Jurkat, Clone E6-1 (cell line): ENCODE results near the gene MAML2.

Experiments
- DNase-seq: peaks from one replicate; pipeline ENCODE4 v3.0.0-alpha.2; 2011; ENCODE audit warnings: low read depth, low spot score
- H3K4me3 ChIP-seq: 2 replicates; pipeline ENCODE4 v1.5.1; 2011; ENCODE audit warnings: mild to moderate bottlenecking, low read length, control low read depth, moderate library complexity

Gene MAML2

DNA sequence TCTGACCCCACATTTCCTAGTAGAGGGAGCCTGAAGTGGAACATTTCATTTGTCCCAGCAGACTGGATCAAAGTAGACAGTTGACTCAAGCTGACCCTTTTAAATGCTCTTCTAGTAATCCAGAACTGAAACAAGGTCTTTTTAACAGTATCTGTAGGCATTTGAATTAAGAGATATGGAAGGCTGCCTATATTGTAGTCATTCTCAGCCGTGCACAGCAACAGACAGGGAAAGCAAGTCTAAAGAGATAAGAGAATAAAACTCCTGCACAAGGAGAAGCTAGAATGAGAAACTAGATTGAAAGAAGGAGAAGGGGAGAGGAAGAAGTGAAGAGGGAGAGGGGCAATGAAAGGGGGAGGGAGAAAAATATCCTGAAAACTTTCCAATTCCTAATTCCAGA lies 238.5 kb downstream of the MAML2 start:
- no peak overlapping the region for H3K4me3 ChIP-seq
- no peak for DNase-seq

DNA sequence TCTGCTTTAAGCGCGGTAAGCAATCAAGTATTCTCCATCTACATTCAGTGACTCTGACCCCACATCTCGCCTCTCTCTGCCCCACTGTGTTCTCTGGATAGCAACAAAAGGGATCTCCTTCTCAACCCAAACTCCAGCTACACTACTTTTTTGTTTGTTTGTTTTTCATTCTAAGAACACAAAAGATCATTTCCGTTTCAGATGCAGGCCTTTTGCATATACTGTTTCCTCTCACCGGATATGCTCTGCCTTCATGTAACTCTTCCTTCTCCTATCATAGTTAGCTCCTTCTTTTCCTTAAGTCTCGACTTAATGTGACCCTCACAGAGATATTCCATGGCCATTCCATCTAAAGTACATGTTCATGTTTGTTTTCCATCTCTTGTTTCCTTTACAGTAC lies 239.3 kb downstream of the MAML2 start:
- DNase-seq = no peak
- H3K4me3 ChIP-seq = no peak overlapping the region

DNA sequence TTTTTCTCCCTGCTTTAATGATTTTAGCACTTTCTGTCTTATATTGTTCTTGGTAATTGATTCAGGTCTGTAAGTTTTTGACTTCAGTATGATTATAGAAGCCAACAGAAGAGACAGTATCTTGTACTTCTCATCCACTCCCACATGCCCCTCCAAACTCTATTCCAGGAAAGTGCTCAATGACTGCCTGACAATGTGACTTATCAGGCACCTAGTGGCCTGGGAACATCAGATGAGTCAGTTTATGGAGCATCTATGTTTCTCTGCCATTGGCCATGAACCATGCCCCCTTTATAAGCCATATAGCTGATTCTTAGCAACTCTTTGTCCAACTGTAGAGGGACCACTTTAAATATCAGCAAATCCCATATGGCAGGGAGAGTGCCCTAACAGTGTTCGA lies 239.9 kb downstream of the MAML2 start:
- no peak for DNase-seq
- H3K4me3 ChIP-seq = no peak overlapping the region

DNA sequence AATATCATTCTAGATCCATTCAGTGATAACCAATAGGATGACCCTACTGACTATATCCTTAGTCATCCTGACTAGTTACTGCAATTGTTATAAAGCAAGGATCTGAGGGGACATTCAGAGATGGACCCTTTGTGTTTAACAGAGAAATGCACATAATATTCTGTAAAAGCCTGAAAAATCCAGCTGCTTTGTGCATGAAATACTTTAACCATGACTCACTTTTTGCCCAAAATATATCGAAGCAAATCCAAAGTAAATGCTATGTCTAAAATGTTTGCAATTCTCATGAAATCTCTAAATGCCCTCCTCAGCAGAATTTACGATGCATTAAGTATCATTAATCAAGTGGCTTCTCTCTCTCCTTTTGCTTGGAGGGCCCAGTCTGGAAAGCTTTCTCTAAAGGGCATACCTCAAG lies 240.3 kb downstream of the MAML2 start:
- no peak for DNase-seq
- no peak overlapping the region for H3K4me3 ChIP-seq

DNA sequence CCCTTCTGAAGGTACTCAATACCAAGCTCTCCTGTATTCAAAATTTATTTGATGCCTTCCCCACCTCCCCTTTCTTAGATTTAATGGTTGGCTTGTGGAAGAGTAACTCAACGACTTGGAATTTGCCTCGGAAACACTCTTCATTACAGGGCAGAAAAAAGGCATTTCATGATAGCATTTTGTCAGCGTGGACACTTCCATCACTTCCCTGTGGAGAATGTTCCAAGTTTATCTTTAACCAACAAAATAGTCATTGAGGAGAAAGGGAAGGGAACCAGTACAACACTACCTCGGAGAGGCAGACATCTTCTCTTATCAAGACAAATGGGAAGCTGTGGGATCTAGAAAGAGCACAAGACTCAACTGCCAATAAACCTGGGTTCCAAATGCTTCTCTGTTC lies 241.8 kb downstream of the MAML2 start:
- DNase-seq = no peak

DNA sequence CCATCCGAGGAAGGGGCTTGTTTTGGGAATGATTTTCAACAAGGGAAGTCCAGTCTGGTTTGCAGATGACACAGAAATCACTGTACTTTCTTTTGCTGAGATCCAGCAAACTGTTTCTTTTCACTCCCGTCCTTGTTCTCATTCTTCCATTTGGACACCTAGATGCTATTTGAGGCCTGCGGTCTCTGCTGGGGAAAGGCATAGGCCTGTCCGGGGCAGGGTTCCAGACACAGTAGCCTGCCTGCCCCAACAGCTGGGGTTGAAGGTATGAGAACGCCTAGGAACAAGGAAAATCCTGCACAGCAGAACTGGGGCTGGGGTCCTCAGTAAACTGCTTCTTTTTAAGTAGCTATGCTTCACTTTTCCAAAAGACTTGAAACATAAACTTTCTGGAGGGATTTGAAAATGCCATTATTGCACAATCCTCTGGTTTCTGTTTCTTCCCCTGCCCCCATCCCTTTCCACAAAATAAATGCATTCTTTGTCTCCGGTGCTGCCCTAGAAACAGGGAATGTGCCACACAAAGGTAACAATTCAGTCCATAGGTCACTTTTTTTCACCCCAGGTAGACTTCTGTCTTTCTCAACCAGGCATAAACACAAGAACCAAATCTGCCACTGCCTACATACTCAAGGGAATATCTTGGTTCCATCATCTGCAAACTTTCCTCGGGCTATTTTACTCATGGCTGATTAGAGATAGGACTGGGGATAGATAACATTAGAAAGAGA lies 244.3 kb downstream of the MAML2 start:
- no peak overlapping the region for H3K4me3 ChIP-seq
- DNase-seq = no peak

More for the DNA sequence above, 241.8 kb downstream of the MAML2 start:
- no peak overlapping the region for H3K4me3 ChIP-seq

DNA sequence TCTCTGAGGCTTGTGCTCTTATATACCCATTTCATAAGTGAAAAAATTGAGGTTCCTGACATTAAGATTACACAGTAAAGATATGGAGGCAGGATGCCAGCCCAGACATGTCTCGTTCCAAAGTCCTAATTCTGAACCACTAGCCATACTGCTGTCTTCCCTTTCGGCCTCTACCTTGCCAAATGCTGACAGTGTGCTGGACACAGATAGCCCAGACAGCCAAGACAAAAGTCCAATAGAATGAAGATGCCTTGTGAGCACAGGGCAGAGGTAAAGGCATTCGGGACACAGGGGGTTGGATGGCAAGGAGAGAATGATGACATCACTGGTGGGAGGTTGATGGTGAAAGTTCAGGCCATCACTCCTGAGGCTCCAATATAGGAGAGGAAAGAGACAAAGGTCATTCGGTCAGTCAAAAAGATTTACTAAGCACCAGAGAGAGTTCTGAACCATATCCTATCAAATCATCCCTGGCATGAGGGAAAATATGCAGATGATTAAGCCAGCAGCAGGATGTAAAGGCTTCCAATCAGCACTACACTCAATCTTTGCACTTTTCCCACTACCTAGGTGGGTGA lies 245.1 kb downstream of the MAML2 start:
- no peak for DNase-seq
- H3K4me3 ChIP-seq = no peak overlapping the region

DNA sequence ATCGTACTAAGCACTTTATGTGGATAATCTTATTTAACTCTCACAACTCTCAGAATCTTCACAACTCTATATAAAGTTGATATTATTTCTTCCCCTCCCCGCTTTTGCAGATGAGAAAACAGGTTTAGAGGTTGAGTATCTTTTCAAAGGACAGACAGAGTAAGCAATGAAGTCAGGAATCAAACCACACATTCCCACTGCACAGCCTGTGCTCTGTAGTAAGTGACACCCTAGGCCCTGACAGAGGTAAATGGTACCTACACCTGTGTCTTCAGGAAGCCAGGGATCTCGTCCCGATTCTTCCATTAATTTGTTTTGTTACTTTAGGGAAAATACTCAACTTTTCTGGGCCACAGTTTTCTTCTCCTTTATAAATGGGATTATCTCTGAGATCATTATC lies 246.6 kb downstream of the MAML2 start:
- H3K4me3 ChIP-seq = no peak overlapping the region
- DNase-seq = no peak

DNA sequence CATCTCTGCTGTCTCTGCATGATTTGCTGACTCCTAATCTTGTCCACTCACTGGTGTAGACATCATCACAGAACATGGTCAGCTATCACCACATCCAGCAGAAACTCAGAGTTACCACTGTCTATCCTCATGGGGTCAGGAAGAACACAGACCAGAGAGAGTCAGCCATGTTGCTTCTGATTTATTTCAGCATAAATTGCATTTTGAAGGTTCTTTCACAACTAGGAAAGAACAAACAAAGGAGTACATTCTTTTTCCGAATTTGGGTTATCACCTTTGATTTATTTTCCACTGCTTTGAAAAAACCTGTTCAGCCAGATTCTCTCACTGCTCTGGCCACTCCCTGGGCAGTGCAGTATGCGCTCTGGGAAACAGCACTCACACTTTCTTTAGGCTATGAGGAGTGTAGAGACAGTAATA lies 247.1 kb downstream of the MAML2 start:
- no peak overlapping the region for H3K4me3 ChIP-seq
- DNase-seq = no peak

DNA sequence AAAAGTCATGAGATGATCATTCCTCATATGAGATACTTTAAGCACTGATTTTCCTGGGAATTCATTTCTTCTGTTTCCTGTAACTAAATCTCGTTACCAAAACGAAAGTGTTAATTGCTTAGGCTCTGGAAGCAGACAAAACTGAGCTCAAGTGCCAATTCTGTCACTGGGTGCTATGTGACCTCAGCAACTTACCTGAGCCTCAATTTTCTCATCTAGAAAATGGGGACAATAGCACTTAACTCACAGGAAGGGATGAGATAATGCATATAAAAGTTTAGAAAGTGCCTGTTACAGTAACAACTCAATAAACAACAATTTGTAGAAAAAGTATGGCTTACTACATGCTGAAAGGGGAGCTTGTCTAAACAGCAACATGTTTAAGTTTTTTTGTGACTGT lies 248.8 kb downstream of the MAML2 start:
- no peak for DNase-seq
- no peak overlapping the region for H3K4me3 ChIP-seq

DNA sequence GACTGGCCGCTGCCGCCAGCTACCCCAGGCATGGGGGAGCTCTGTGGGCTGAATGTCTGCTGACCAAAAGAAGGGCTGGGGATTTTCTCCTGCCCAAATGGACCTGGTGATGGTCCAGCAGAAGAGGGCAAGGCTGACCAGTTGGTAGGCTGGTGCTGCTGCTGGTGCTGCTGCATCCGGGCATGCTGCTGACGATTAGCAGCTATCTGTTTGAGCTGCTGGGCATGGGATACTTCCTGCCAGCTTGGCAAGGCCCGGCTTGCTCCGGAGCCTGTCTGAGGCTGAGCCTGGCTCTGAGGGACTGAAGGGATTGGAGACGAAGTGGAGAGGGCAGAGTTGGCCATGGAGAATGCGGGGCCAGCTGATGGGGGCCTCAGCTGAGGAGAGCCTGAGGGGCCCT lies 250.5 kb downstream of the MAML2 start:
- DNase-seq = no peak
- H3K4me3 ChIP-seq = no peak overlapping the region

DNA sequence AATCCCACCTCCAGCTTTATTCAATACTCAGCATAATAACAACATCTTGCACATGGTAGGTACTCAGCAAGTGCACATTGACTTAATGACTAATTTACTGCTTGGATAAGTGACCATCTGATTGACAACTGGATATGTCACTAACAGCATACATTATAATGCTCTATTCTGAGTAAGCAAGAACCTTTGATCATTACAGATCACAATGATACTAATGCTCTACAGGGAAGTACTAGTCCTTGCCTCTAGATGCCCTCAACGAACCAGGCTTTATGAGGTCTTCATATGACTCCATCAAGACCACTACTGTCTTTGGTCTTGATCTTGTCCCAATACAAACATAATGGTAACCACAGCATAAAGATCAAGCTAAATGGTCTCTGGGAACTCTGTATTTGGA lies 251.5 kb downstream of the MAML2 start:
- DNase-seq = peak; percentile 17

DNA sequence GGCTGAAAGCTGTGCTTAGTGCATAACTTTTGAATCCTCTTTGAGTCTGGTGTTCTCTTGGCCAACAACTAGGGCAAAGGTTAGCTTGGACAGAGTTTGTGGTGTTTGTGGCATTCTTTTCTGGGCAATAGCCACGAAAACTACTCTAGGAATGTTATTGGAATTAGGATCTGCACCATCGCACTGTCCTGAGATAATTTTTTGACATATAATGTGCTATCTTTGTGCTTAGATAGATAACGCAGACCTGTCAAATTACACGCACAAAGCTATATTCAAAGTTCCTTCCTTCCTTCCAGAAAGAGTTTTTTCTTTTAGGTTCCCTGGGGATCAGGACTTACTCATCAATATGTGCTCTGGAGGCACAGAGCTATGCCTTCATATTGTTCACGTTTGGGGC lies 252.3 kb downstream of the MAML2 start:
- no peak for DNase-seq
- no peak overlapping the region for H3K4me3 ChIP-seq

More for the DNA sequence above, 251.5 kb downstream of the MAML2 start:
- no peak overlapping the region for H3K4me3 ChIP-seq

DNA sequence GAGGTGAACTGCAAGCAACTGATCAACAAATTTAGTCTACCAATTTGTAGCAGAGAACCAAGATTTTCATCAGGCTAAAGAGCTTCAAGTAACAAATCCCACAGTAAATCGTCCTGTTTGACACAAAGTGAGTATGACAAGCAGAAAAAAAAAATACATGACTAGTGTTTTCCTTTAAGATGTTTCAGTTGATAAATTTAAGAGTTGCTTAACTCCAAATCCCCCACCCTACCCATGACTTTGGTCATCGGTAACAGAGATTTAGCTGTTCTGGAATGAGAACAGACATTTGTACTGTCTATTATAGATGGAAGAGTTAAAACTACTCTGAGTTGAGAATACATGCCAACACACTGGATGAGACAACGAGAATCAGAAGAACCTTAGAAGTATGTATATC lies 254.1 kb downstream of the MAML2 start:
- DNase-seq = no peak
- no peak overlapping the region for H3K4me3 ChIP-seq

DNA sequence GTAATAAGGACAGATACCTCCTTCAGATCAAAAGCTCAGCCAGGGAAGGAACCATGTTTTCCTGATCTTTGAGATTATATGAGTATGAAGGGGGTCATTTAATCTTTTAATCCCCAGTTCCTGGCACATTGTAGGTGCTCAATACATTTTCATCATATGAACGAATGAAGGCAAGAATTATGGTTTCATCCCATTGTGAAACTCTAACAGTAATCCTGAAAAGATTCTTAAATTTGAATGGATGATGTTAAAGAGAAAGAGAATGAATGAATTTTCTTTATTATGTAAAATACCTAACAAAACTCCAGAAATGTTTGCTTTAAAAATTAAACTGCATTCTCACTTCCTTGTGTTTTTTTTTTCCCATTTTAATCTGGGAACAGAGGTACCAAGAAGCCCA lies 256.9 kb downstream of the MAML2 start:
- no peak for DNase-seq
- H3K4me3 ChIP-seq = no peak overlapping the region

DNA sequence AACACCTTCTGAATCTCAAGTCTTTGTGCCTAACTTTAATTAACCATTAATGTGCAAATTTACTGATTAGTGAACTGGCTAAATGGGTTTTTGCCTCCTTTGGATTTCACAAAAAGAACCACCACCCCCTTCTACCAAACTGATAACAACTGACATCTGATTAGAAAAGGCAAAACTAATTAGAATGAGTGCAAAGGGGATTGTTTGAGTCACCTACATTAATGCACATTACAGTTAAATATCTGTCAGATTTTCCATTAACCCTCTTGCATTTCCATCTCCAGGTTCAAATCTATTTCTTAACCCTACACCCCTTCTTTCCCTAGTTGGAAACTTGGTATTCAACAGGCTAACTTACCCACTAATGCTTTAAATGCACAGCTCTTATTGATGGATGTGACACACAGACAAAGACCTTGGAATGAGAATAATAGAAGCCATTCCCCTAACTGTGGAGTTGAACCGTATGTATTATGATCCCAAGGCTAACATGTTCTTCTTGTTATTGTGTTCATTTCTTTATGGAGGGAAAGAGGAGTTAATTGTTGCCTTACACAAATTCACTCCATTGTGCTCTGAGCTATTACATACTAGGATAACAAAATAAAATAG lies 257.6 kb downstream of the MAML2 start:
- no peak for DNase-seq
- no peak overlapping the region for H3K4me3 ChIP-seq

DNA sequence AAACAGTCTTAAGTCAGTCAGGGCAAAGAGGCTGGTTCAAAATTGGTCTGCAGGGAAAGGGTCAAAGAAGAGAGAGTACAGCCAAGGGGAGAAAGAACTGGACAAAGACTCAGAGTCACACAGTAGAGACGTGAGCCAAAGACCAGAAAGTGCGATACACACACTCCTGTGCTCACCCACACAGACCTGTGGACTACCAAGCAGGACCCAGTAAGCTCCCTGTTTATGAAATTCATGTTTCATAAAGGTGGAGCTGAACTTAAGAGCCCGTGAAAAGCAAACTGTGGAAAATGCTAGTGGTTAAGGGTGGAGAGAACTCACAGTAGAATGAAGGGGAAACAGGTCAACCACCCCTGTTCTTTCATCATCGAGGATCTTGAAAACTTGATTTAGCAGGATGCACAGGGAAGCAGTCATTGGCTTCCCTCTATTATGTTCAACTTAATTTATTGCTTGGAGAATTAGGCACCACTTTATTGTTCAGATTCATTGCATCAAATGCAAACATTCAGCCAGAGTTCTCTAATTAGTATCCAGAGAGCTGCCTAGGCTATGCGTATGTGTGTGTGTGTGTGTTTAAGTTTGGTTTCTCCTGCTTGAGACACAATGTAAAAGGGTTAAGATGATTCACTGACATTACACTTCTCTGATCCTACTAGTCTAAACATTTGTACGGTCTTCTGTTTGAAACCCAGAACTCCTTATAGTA lies 258.2 kb downstream of the MAML2 start:
- no peak for DNase-seq
- H3K4me3 ChIP-seq = no peak overlapping the region

DNA sequence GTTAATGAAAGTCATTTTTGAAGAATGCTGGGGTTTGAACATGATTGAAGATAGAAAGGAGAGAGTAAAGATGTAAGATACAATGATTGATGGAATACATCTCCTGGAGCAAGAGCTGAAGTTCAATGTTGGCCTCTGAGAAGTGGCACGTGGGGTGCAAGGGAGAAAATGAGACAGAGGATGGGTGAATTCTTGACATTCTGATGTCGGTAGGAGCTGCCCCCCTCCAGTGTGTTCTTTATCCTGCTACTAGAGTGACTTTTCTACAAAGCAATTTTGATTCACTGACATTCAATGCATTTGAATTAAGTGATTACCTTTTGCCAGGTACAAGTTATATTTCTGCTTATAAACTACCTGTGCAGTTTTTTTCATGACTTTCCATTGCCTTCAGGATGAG lies 260.1 kb downstream of the MAML2 start:
- no peak overlapping the region for H3K4me3 ChIP-seq
- no peak for DNase-seq

DNA sequence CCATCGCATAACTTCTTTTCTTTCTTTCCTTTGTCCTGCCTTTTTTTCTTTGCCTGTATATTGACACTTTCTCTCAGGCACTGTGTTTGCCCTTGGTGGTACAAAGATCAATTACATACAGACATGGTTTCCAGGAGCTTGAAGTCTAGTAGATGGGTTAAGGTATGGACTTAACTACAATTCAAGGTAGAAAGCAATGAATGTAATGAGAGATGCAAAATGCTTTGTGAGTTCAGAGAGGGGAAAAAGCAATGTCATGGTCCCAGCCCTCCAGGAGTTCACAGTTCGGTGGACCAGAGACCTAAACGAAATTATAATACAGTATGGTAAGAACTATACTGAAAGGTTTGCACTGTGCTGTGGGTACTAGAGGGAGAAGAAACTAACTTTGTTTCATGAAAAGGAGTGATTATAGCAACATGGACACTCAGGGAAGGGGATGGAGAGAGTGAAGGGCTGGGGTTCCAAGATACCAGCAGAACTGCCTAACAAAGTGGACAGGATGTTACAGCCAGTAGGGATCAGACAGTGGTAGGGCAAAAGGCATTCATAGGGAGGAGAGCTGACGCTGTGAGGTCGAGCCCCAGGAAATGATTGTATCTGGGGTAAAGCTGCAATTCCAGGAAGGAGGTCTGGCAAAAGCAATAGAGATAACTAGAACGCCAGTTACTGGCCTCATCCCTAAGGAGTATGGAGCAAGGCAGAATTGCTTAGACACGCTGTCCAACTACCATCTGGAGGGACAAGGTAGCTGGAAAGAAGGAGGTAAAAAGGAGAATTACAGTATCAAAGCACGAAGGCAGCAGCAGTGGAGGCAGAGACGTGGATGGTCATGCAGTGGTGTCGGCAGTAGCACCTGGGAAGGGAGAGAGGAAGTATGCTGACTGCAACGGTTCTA lies 260.7 kb downstream of the MAML2 start:
- H3K4me3 ChIP-seq = no peak overlapping the region
- no peak for DNase-seq
